ENCODE data around the gene NIPAL3.

DNA sequence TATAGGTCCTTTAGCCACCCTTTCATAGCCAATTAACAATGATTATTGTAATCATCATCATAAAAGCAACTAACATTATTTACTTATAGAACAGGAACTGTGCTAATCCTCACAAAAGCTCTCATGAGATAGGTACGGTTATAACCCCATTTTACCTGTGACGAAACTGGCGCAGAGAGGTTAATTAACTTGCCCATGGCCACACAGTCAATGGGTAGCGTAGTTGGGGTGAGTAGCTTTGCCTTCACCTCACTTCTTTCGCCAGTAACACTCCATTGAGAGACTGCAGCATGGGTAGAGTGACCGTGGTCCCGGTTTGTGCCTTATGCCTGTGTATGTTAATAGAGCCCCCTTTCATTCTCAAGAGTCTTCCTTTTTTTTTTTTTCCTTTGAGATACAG lies 10.3 kb downstream of the NIPAL3 start:
- TF ChIP-seq, protein P1, sequence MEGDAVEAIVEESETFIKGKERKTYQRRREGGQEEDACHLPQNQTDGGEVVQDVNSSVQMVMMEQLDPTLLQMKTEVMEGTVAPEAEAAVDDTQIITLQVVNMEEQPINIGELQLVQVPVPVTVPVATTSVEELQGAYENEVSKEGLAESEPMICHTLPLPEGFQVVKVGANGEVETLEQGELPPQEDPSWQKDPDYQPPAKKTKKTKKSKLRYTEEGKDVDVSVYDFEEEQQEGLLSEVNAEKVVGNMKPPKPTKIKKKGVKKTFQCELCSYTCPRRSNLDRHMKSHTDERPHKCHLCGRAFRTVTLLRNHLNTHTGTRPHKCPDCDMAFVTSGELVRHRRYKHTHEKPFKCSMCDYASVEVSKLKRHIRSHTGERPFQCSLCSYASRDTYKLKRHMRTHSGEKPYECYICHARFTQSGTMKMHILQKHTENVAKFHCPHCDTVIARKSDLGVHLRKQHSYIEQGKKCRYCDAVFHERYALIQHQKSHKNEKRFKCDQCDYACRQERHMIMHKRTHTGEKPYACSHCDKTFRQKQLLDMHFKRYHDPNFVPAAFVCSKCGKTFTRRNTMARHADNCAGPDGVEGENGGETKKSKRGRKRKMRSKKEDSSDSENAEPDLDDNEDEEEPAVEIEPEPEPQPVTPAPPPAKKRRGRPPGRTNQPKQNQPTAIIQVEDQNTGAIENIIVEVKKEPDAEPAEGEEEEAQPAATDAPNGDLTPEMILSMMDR (IDR thresholded peaks at IDR 0.05; ENCODE audit: insufficient read depth, low read length): no peak
- no peak for TF ChIP-seq GABPA (IDR thresholded peaks at IDR 0.05; ENCODE audit: low read depth)
- TF ChIP-seq POLR2AphosphoS5 (IDR thresholded peaks at IDR 0.05; ENCODE audit: low read depth): no peak
